ENCODE measurements around the gene HDAC4.

HDAC4 gene

GRCh38 chr2:239014458-239015217 is 386.2 kb downstream of the HDAC4 start:
- H3K27me3 ChIP-seq (replicated peaks; ENCODE audit: control insufficient read depth, insufficient read depth, low read length) = peaks cover 23% of the 10 kb centered on the region

DNA sequence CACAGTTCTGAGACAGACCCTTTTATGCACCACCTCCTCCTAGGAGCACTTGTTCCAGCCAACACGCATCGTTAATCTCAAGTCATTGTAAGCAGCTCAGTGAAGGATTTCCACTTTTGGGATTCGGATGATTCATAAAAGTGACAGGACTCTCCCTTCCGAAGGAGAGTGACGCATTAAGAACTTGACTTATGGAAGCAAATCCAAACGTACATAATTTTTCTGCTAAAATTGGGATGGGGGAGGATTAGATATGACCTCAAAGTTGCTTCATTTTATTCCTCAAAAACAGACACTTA is 387.2 kb downstream of the HDAC4 start:
- H3K4me1 ChIP-seq (ENCODE audit: control insufficient read depth, insufficient read depth, low read length) = peaks cover 4% of the 10 kb centered on the region

More at GRCh38 chr2:239014458-239015217, 386.2 kb downstream of the HDAC4 start:
- DNase-seq (ENCODE audit: low read depth) = no peak
- Histone ChIP-seq H3K4me1 (ENCODE audit: control insufficient read depth, insufficient read depth, low read length) (peaks cover 4% of the 10 kb centered on the region), H3K9me3 (ENCODE audit: control insufficient read depth, low read length) (no peaks in the 10 kb centered on the region), H3K4me3 (ENCODE audit: low read length) (no peak overlapping the region), H3K36me3 (ENCODE audit: control insufficient read depth, insufficient read depth, low read length, severe bottlenecking) (no peaks in the 10 kb centered on the region), H3K9ac (ENCODE audit: low read length) (no peak overlapping the region)

DNA sequence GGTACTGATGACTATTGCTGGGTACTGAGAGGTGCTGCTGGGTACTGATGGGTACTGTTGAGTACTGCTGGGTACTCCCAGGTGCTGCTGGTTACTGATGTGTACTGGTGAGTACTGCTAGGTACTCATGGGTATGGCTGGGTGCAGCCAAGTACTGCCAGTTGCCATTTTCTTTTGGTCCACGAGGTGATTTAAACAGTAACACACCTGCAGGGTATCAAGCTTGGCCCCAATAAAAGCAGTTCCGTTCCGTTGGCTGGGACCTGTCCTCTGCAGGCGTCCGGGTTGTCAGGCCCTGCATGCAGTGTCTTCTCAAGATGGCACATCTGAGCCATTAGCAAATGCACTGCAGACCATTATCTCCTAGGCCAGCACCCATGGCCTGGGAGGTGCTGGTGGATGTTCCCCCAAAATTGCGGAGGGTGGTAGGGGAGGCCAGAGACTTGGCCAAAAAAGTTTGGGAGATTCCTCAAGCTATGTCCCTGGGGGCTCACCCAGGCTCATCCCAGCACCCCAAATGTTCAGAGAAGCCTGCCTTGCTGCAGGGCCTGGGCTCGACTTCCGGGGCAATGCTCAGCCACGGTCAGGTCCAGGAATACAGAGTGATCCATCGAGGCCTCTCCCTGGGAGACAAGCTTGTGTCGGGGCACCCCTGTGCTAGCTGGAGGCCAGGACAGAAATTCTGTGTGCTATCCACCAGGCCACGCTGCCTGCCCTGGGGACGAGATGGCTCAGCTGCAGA is 387.7 kb downstream of the HDAC4 start:
- no peaks in the 10 kb centered on the region for H3K36me3 ChIP-seq (ENCODE audit: control insufficient read depth, insufficient read depth, low read length, severe bottlenecking)
- peaks cover 18% of the 10 kb centered on the region for H3K27me3 ChIP-seq (replicated peaks; ENCODE audit: control insufficient read depth, insufficient read depth, low read length)
- DNase-seq (ENCODE audit: low read depth) = no peak
- no peaks in the 10 kb centered on the region for H3K9me3 ChIP-seq (ENCODE audit: control insufficient read depth, low read length)
- H3K4me1 ChIP-seq (ENCODE audit: control insufficient read depth, insufficient read depth, low read length) = peaks cover 4% of the 10 kb centered on the region
- H3K9ac ChIP-seq (ENCODE audit: low read length) = no peak overlapping the region
- no peak overlapping the region for H3K4me3 ChIP-seq (ENCODE audit: low read length)

More for the DNA sequence above, 387.2 kb downstream of the HDAC4 start:
- Histone ChIP-seq H3K9ac (ENCODE audit: low read length) (no peak overlapping the region), H3K36me3 (ENCODE audit: control insufficient read depth, insufficient read depth, low read length, severe bottlenecking) (no peaks in the 10 kb centered on the region), H3K27me3 (replicated peaks; ENCODE audit: control insufficient read depth, insufficient read depth, low read length) (peaks cover 18% of the 10 kb centered on the region), H3K4me3 (ENCODE audit: low read length) (no peak overlapping the region), H3K9me3 (ENCODE audit: control insufficient read depth, low read length) (no peaks in the 10 kb centered on the region)
- no peak for DNase-seq (ENCODE audit: low read depth)

DNA sequence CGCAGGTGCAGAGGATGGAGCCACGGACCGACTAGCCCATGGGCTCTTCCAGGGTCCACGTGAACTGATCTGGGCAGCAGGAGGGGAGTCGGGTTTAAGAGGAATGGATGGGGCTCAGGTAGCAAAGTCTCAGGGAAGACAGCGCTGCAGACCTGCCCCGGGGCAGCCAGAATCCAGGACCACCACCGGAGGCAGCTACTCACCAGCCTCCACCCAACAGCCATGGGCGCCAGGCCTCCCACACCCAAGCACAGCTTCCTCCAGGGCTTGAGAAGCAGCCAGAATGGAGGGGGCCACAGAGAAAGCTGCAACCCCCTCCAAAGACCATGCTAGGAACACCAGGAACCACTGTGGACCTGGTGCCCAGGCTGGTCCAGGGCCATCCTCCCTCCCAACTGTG is 388.6 kb downstream of the HDAC4 start:
- DNase-seq (ENCODE audit: low read depth) = no peak
- H3K36me3 ChIP-seq (ENCODE audit: control insufficient read depth, insufficient read depth, low read length, severe bottlenecking) = no peaks in the 10 kb centered on the region
- no peak overlapping the region for H3K9ac ChIP-seq (ENCODE audit: low read length)
- H3K9me3 ChIP-seq (ENCODE audit: control insufficient read depth, low read length) = no peaks in the 10 kb centered on the region
- no peak overlapping the region for H3K4me3 ChIP-seq (ENCODE audit: low read length)
- peaks cover 4% of the 10 kb centered on the region for H3K4me1 ChIP-seq (ENCODE audit: control insufficient read depth, insufficient read depth, low read length)
- peaks cover 20% of the 10 kb centered on the region for H3K27me3 ChIP-seq (replicated peaks; ENCODE audit: control insufficient read depth, insufficient read depth, low read length)

- no peaks in the 10 kb centered on the region for H3K9me3 ChIP-seq (ENCODE audit: control insufficient read depth, low read length)
- no peak for DNase-seq (ENCODE audit: low read depth)
- H3K36me3 ChIP-seq (ENCODE audit: control insufficient read depth, insufficient read depth, low read length, severe bottlenecking) = no peaks in the 10 kb centered on the region
Measured at GRCh38 chr2:239009589-239009961, 391.2 kb downstream of the HDAC4 start.

DNA sequence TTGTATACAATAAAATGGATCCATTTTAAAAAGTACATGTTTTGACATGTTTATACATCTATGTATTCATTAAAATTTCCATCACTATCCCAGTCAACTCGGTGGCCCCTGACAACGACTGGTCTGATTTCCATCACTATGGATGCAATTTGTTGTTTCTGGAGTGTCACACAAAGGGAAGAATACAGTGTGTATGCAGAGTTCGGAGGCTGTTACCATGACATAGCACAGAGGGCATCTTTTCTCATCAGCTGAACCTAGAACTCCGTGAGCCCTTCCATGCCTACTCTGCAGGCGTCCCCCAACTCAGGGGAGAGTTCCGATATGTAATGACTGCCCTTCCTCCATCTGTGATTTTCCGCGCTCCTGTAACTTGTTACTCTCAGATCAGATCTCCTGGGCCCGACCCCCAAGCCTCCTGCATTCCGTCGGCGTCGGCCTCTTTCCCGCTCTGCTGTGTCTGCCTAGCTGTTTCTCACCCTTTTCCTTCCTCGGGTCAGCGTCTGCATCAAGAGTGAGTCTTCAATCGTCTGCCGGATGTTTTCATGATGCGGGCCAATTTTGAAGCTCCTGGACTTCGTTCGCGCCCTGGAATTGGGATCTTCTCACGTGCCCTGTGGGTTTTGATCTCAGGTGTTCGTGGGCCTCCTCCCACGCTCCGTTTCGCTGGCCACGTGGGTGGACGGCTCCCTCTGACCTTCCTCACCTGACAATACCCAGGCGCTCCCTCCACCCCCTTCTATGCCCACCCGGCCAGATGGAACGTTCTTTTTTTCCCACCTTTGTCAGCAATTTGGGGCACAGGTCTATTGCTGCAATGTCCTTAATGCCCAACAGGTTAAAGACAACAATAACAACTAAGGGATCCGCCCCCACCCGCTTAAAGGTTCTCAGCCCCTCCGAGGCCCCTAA is 391.9 kb downstream of the HDAC4 start:
- no peaks in the 10 kb centered on the region for H3K9me3 ChIP-seq (ENCODE audit: control insufficient read depth, low read length)
- no peak for DNase-seq (ENCODE audit: low read depth)

More at GRCh38 chr2:239009589-239009961, 391.2 kb downstream of the HDAC4 start:
- Histone ChIP-seq H3K9ac (ENCODE audit: low read length) (no peak overlapping the region), H3K27me3 (replicated peaks; ENCODE audit: control insufficient read depth, insufficient read depth, low read length) (peaks cover 12% of the 10 kb centered on the region), H3K4me1 (ENCODE audit: control insufficient read depth, insufficient read depth, low read length) (no peaks in the 10 kb centered on the region), H3K4me3 (ENCODE audit: low read length) (no peak overlapping the region)

GRCh38 chr2:239008004-239008403 is 392.8 kb downstream of the HDAC4 start:
- Histone ChIP-seq H3K36me3 (ENCODE audit: control insufficient read depth, insufficient read depth, low read length, severe bottlenecking) (no peaks in the 10 kb centered on the region), H3K27me3 (replicated peaks; ENCODE audit: control insufficient read depth, insufficient read depth, low read length) (peaks cover 11% of the 10 kb centered on the region), H3K4me1 (ENCODE audit: control insufficient read depth, insufficient read depth, low read length) (peaks cover 7% of the 10 kb centered on the region), H3K9ac (ENCODE audit: low read length) (no peak overlapping the region), H3K4me3 (ENCODE audit: low read length) (no peak overlapping the region), H3K9me3 (ENCODE audit: control insufficient read depth, low read length) (no peaks in the 10 kb centered on the region)
- DNase-seq (ENCODE audit: low read depth) = no peak

More for the DNA sequence above, 391.9 kb downstream of the HDAC4 start:
- H3K4me1 ChIP-seq (ENCODE audit: control insufficient read depth, insufficient read depth, low read length) = peaks cover under 1% of the 10 kb centered on the region
- peaks cover 12% of the 10 kb centered on the region for H3K27me3 ChIP-seq (replicated peaks; ENCODE audit: control insufficient read depth, insufficient read depth, low read length)
- no peak overlapping the region for H3K9ac ChIP-seq (ENCODE audit: low read length)
- H3K36me3 ChIP-seq (ENCODE audit: control insufficient read depth, insufficient read depth, low read length, severe bottlenecking) = no peaks in the 10 kb centered on the region
- no peak overlapping the region for H3K4me3 ChIP-seq (ENCODE audit: low read length)

DNA sequence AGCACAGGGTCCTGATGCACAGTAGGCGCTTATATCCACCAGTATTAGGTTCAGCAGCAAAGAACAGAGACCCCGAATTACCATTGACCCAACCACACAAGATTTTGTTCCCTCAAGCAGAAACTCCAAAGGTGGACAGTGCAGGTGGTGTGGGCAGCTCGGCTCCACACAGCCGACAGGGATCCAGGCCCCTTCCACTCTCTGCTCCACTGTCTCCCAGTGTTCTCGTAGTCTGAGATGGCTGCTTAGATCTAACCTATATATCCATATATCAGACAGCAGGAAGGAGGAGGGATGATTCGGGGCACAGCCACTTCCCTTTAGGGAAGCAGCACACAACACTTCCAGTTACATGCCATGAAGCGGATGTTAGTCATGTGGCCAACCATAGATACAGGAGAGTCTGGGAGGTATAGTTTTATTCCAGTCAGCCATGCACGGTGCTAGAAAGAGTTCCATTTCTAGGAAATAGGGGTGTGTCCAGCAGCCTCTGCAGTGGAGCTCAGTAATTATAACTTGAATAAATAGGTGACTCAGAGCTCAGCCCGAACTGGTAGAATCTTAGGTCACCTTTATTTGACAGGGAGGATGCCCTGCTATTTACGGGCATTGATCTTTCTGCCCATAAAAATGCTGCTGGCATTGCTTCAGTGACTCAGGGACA is 394.1 kb downstream of the HDAC4 start:
- Histone ChIP-seq H3K9ac (ENCODE audit: low read length) (no peak overlapping the region), H3K4me1 (ENCODE audit: control insufficient read depth, insufficient read depth, low read length) (peaks cover 15% of the 10 kb centered on the region), H3K4me3 (ENCODE audit: low read length) (no peak overlapping the region), H3K36me3 (ENCODE audit: control insufficient read depth, insufficient read depth, low read length, severe bottlenecking) (no peaks in the 10 kb centered on the region), H3K9me3 (ENCODE audit: control insufficient read depth, low read length) (no peaks in the 10 kb centered on the region), H3K27me3 (replicated peaks; ENCODE audit: control insufficient read depth, insufficient read depth, low read length) (peaks cover 3% of the 10 kb centered on the region)
- peak; percentile 22 for DNase-seq (ENCODE audit: low read depth)

- Histone ChIP-seq H3K36me3 (ENCODE audit: control insufficient read depth, insufficient read depth, low read length, severe bottlenecking) (no peaks in the 10 kb centered on the region), H3K4me1 (ENCODE audit: control insufficient read depth, insufficient read depth, low read length) (peaks cover 15% of the 10 kb centered on the region), H3K9ac (ENCODE audit: low read length) (no peak overlapping the region), H3K4me3 (ENCODE audit: low read length) (no peak overlapping the region), H3K27me3 (replicated peaks; ENCODE audit: control insufficient read depth, insufficient read depth, low read length) (peaks cover 3% of the 10 kb centered on the region), H3K9me3 (ENCODE audit: control insufficient read depth, low read length) (peaks cover 6% of the 10 kb centered on the region)
- DNase-seq (ENCODE audit: low read depth) = no peak
Measured at GRCh38 chr2:239005586-239005985, 395.2 kb downstream of the HDAC4 start.

- Histone ChIP-seq H3K36me3 (ENCODE audit: control insufficient read depth, insufficient read depth, low read length, severe bottlenecking) (no peaks in the 10 kb centered on the region), H3K4me3 (ENCODE audit: low read length) (no peak overlapping the region), H3K9me3 (ENCODE audit: control insufficient read depth, low read length) (peaks cover 6% of the 10 kb centered on the region), H3K9ac (ENCODE audit: low read length) (no peak overlapping the region), H3K4me1 (ENCODE audit: control insufficient read depth, insufficient read depth, low read length) (peaks cover 23% of the 10 kb centered on the region), H3K27me3 (replicated peaks; ENCODE audit: control insufficient read depth, insufficient read depth, low read length) (peaks cover 3% of the 10 kb centered on the region)
- no peak for DNase-seq (ENCODE audit: low read depth)
Measured at GRCh38 chr2:239004274-239005015, 396.4 kb downstream of the HDAC4 start.

Measured in adipocyte (in vitro differentiated cells).